Measurements from ENCODE around the gene ERG.

- TF ChIP-seq POLR2A (IDR thresholded peaks at IDR 0.05; ENCODE audit: low read length) (no peak), GATA1 (IDR thresholded peaks at IDR 0.05; ENCODE audit: low read depth, low read length) (no peak)
These were observed 29.5 kb upstream of the ERG start for GRCh38 chr21:38527737-38528136.
